NCI-H510A treated with DMSO at 0.1 percent for 48 hours (cell line): ENCODE data around the gene AP2M1.
"Not testable (repeated sequence)": the region's sequence is repeated elsewhere in the genome, so short reads cannot be mapped to it uniquely, and the experiment has no call there.

Experiments used
- DNase-seq: peaks from one replicate; lab custom pipeline; 2025; lab: John Stamatoyannopoulos, UW

AP2M1 gene

GRCh38 chr3:184157206-184157605, 17.4 kb upstream of the AP2M1 start:
- DNase-seq = no peak

GRCh38 chr3:184158404-184158803, 16.3 kb upstream of the AP2M1 start:
- DNase-seq = no peak

GRCh38 chr3:184160456-184160855, 14.2 kb upstream of the AP2M1 start:
- no peak for DNase-seq

GRCh38 chr3:184162571-184163070, 12.0 kb upstream of the AP2M1 start:
- DNase-seq = not testable (repeated sequence)

GRCh38 chr3:184164648-184165330, 9.9 kb upstream of the AP2M1 start:
- DNase-seq = no peak

GRCh38 chr3:184165543-184165942, 9.1 kb upstream of the AP2M1 start:
- no peak for DNase-seq

- DNase-seq = no peak
Observed at GRCh38 chr3:184166671-184167070, 8.0 kb upstream of the AP2M1 start.

- no peak for DNase-seq
Observed at GRCh38 chr3:184167786-184168185, 6.9 kb upstream of the AP2M1 start.

- no peak for DNase-seq
Observed at GRCh38 chr3:184168363-184169120, 6.1 kb upstream of the AP2M1 start.

- DNase-seq = no peak
Observed at GRCh38 chr3:184169896-184170875, 4.5 kb upstream of the AP2M1 start.

- DNase-seq = no peak
Observed at GRCh38 chr3:184171562-184171961, 3.1 kb upstream of the AP2M1 start.

- DNase-seq = no peak
Observed at GRCh38 chr3:184172681-184173373, 1.8 kb upstream of the AP2M1 start.

- no peak for DNase-seq
Observed at GRCh38 chr3:184173374-184173722, 1.3 kb upstream of the AP2M1 start.

GRCh38 chr3:184174284-184174645, 390 bp upstream of the AP2M1 start:
- no peak for DNase-seq

GRCh38 chr3:184175506-184175905, 851 bp downstream of the AP2M1 start:
- DNase-seq = no peak

GRCh38 chr3:184175981-184176376, 1.3 kb downstream of the AP2M1 start:
- no peak for DNase-seq

GRCh38 chr3:184176377-184177330, 2.0 kb downstream of the AP2M1 start:
- DNase-seq = peak; percentile 63

- DNase-seq = no peak
Observed at GRCh38 chr3:184177331-184177731, 2.7 kb downstream of the AP2M1 start.

GRCh38 chr3:184177767-184178306, 3.2 kb downstream of the AP2M1 start:
- no peak for DNase-seq

- no peak for DNase-seq
Observed at GRCh38 chr3:184178521-184179138, 4.0 kb downstream of the AP2M1 start.
